RWPE2 (cell line): ENCODE results near the gene SPECC1.
"Not testable (repeated sequence)": the region's sequence is repeated elsewhere in the genome, so short reads cannot be mapped to it uniquely, and the experiment has no call there.

Source experiments
- ATAC-seq: fragments of 200-7000 bp; cut with Tn5 transposase; 3 replicates; pipeline ENCODE4 v1.9.1; 2021; ENCODE audit warnings: low read depth
- DNase-seq: peaks from one replicate; pipeline ENCODE4 v3.0.0-alpha.2; 2020; ENCODE audit warnings: low spot score
- H3K27ac ChIP-seq: fragments of 450-650 bp; 2 replicates; pipeline ENCODE4 v1.5.1; 2017; ENCODE audit warnings: mild to moderate bottlenecking; ENCODE audit not compliant: poor library complexity, severe bottlenecking
- H3K27me3 ChIP-seq: fragments of 250-450 bp; sonication (Bioruptor Pico); 2 replicates; pipeline ENCODE4 v1.5.1; 2021; ENCODE audit warnings: mild to moderate bottlenecking, moderate library complexity; ENCODE audit not compliant: insufficient read depth, poor library complexity, severe bottlenecking
- H3K36me3 ChIP-seq: fragments of 250-450 bp; sonication (Bioruptor Pico); 2 replicates; pipeline ENCODE4 v1.5.1; 2020; ENCODE audit warnings: low read depth, mild to moderate bottlenecking, moderate library complexity
- H3K4me1 ChIP-seq: fragments of 250-450 bp; sonication (Bioruptor Pico); 2 replicates; pipeline ENCODE4 v1.5.1; 2021; ENCODE audit warnings: mild to moderate bottlenecking, moderate library complexity; ENCODE audit not compliant: insufficient read depth, poor library complexity, severe bottlenecking
- H3K4me3 ChIP-seq: fragments of 250-450 bp; sonication (Bioruptor Pico); 2 replicates; pipeline ENCODE4 v1.5.1; 2021; ENCODE audit warnings: mild to moderate bottlenecking, moderate library complexity; ENCODE audit not compliant: severe bottlenecking
- H3K9me3 ChIP-seq: fragments of 250-450 bp; sonication (Bioruptor Pico); 2 replicates; pipeline ENCODE4 v1.5.1; 2021; ENCODE audit warnings: mild to moderate bottlenecking, moderate library complexity; ENCODE audit not compliant: severe bottlenecking
- CTCF ChIP-seq: fragments of 450-650 bp; IDR thresholded peaks from one replicate; pipeline ENCODE4 v1.5.1; 2017; ENCODE audit warnings: mild to moderate bottlenecking, moderate library complexity; ENCODE audit not compliant: poor library complexity, severe bottlenecking

SPECC1 gene

GRCh38 chr17:20190605-20191004, 181.4 kb downstream of the SPECC1 start:
- no peaks in the 10 kb centered on the region for H3K9me3 ChIP-seq
- TF ChIP-seq CTCF, result no peak
- no peak for DNase-seq
- H3K36me3 ChIP-seq, result no peaks in the 10 kb centered on the region
- H3K27ac ChIP-seq, result peak overlapping the region; percentile 63
- peaks cover 33% of the 10 kb centered on the region for H3K4me1 ChIP-seq
- H3K4me3 ChIP-seq, result no peak overlapping the region
- no peak for ATAC-seq
- H3K27me3 ChIP-seq, result no peaks in the 10 kb centered on the region

- peak; percentile 86 for ATAC-seq
- Histone ChIP-seq H3K4me1 (peaks cover 33% of the 10 kb centered on the region), H3K36me3 (no peaks in the 10 kb centered on the region), H3K27ac (peak overlapping the region; percentile 63), H3K4me3 (no peak overlapping the region), H3K9me3 (no peaks in the 10 kb centered on the region), H3K27me3 (no peaks in the 10 kb centered on the region)
- no peak for TF ChIP-seq CTCF
- DNase-seq, result no peak
These were observed 181.9 kb downstream of the SPECC1 start for GRCh38 chr17:20191056-20191455.

- peaks cover 17% of the 10 kb centered on the region for H3K4me1 ChIP-seq
- not testable (repeated sequence) for DNase-seq, H3K36me3 ChIP-seq, ATAC-seq, H3K27ac ChIP-seq, H3K4me3 ChIP-seq, H3K9me3 ChIP-seq, H3K27me3 ChIP-seq
These were observed 187.1 kb downstream of the SPECC1 start for GRCh38 chr17:20196286-20196685.

- no peak for TF ChIP-seq CTCF
These were observed 188.2 kb downstream of the SPECC1 start for GRCh38 chr17:20197272-20197926.

GRCh38 chr17:20200016-20200795, 191.0 kb downstream of the SPECC1 start:
- no peak for DNase-seq

More at GRCh38 chr17:20197272-20197926, 188.2 kb downstream of the SPECC1 start:
- 0 out of 2 replicates have a peak, but pooled peaks cover 3% of the 10 kb centered on the region for H3K36me3 ChIP-seq
- DNase-seq (no peak), ATAC-seq (no peak)
- peaks cover 3% of the 10 kb centered on the region for H3K9me3 ChIP-seq
- no peak overlapping the region for H3K27ac ChIP-seq
- peaks cover 24% of the 10 kb centered on the region for H3K4me1 ChIP-seq
- H3K27me3 ChIP-seq, result no peaks in the 10 kb centered on the region
- H3K4me3 ChIP-seq, result no peak overlapping the region

More at GRCh38 chr17:20200016-20200795, 191.0 kb downstream of the SPECC1 start:
- TF ChIP-seq CTCF, result no peak
- ATAC-seq, result no peak
- Histone ChIP-seq H3K9me3 (peaks cover 3% of the 10 kb centered on the region), H3K4me3 (no peak overlapping the region), H3K36me3 (peaks cover 3% of the 10 kb centered on the region; the same call in 1 of the 2 replicates), H3K4me1 (peaks cover 40% of the 10 kb centered on the region), H3K27me3 (no peaks in the 10 kb centered on the region), H3K27ac (peak overlapping the region; percentile 98)
